Amniotic stem cell (primary cell): ENCODE measurements around the gene FDCSP.
"Not testable (repeated sequence)": the region's sequence is repeated elsewhere in the genome, so short reads cannot be mapped to it uniquely, and the experiment has no call there.

Experiments used
- DNase-seq: peaks from one replicate; lab custom pipeline; 2025; lab: John Stamatoyannopoulos, UW

The FDCSP gene

GRCh38 chr4:70239884-70240591, 14.1 kb downstream of the FDCSP start:
- no peak for DNase-seq

DNA sequence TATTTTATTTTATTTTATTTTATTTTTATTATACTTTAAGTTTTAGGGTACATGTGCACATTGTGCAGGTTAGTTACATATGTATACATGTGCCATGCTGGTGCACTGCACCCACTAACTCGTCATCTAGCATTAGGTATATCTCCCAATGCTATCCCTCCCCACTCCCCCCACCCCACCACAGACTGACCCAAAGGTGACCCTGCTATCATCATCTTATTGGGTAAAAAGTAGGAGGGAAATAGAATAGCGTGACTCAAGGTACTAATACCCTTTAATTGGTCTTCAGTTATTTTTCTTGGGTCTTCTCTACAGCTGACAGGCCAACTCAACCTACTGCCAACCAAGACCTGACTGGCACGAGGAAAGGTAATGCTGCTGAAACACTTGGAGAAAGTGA, 16.4 kb downstream of the FDCSP start, which contains the start of gene CSN3:
Gene CSN3, plus strand, starts transcription at position 301 of the 400 bp plus-strand sequence. CDS start 2,223 bp downstream, outside the sequence.
- DNase-seq = not testable (repeated sequence)

DNA sequence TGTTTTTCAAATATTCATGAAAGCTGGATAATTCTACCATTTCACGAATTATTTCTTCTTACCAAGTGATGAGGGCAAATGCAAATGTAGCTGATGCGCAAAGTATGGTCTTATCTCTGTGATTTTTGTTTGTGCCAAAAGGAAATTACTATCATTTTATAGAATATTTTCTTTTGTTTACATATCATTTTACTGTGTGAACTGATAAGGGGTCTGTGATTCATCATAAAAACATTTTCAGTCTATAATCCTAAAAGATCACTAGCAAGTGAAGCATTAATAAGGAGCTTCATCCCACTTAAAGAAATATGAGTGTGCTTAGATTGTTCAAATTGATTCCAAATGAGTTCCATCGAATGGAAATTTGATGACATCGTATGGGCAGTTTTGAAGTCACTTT, 17.2 kb downstream of the FDCSP start:
- no peak for DNase-seq

DNA sequence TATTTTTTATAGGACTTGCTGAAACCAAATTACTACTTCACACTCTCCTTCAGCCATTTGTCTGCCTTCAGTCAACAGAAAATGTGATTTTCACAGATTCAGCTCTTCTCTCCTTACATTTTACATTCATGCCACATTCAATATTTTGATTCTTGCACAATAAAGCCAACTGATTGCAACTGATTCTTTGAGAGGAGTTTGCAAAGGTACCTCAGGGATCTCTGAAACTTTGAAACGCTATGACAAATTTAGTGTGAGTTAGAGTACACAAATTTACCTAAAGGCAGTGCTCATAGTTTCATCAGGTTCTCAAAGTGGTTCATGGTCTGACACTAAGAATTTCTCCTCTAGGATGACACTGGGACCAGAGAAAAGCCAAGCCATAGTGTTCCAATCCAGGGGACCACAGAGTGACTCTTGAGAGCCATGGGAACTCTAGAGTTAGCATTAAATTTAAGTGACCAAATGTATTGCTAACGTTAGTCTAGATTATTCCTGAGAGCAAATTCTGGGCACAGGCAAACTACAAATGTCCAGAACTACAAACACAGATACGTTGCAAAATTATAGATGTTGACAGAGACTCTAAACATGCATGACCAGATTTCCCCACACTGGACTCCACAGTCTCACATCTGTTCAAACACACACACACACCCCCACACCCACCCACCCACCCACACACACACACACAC, 25.5 kb downstream of the FDCSP start:
- no peak for DNase-seq

GRCh38 chr4:70251945-70252277, 26.0 kb downstream of the FDCSP start:
- DNase-seq = no peak

DNA sequence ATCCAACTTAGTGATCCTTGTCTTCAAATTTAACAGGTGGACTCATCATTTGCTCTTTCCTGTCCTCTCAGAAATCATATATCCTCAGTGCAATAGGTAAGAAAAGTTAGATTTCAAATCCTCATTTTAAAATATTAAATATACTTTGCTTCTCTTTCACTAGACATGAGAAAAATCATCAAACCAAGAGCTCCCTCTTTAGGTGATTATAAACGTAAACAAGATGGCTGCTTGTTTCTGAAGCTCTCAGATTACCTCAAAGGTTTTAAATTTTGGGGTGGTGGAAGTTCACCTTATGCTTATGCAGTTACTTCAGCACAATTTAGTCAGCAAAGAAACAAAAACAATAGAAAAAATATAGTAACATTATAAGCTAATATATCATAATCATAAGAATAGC, 43.8 kb downstream of the FDCSP start:
- no peak for DNase-seq

- no peak for DNase-seq
Measured at GRCh38 chr4:70277121-70277520, 51.2 kb downstream of the FDCSP start.

DNA sequence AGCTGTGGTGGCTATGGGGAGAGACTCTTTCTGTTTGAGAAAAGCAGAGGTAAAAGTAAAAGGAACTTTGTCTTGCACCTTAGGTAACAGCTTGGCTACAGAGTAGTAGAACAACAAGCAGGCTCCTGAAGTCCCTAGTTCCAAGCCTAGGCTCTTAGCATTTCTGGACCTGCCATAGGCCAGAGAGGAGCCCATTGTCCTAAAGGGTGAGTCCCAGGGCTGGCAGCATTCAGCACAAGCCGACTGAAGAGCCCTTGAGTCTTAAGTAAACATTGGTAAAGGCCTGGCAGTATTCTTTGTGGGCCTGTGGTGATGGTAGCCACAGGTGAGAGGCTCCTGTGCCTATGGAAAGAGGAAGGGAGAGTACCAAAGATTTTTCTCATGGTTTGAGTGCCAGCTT, 54.6 kb downstream of the FDCSP start:
- no peak for DNase-seq
